Measurements from ENCODE around the gene NUDT14.

The NUDT14 gene

GRCh38 chr14:105185973-105186372 is 4.9 kb upstream of the NUDT14 start:
- TF ChIP-seq POLR2A (IDR thresholded peaks at IDR 0.05; ENCODE audit: extremely low read depth, insufficient read length) (no peak), CTCF (IDR thresholded peaks at IDR 0.05; ENCODE audit: low read depth, low read length) (no peak)
- no peak for DNase-seq (ENCODE audit: low read depth)
- no peak overlapping the region for H3K4me3 ChIP-seq (ENCODE audit: low read depth, low read length)

GRCh38 chr14:105185001-105185400 is 3.9 kb upstream of the NUDT14 start:
- H3K4me3 ChIP-seq (ENCODE audit: low read depth, low read length): no peak overlapping the region
- DNase-seq (ENCODE audit: low read depth): no peak
- TF ChIP-seq MYC (IDR thresholded peaks at IDR 0.05; ENCODE audit: low read depth, low read length): no peak
- no peak for TF ChIP-seq MAX (IDR thresholded peaks at IDR 0.05; ENCODE audit: low read depth, low read length)
- no peak for TF ChIP-seq POLR2A (IDR thresholded peaks at IDR 0.05; ENCODE audit: extremely low read depth, insufficient read length)
- no peak for TF ChIP-seq CTCF (IDR thresholded peaks at IDR 0.05; ENCODE audit: low read depth, low read length)

- DNase-seq (ENCODE audit: low read depth): no peak
- H3K4me3 ChIP-seq (ENCODE audit: low read depth, low read length): no peak overlapping the region
- TF ChIP-seq MAX (IDR thresholded peaks at IDR 0.05; ENCODE audit: low read depth, low read length) (no peak), POLR2A (IDR thresholded peaks at IDR 0.05; ENCODE audit: extremely low read depth, insufficient read length) (no peak), CTCF (IDR thresholded peaks at IDR 0.05; ENCODE audit: low read depth, low read length) (no peak), MYC (IDR thresholded peaks at IDR 0.05; ENCODE audit: low read depth, low read length) (no peak)
These were observed 3.3 kb upstream of the NUDT14 start for GRCh38 chr14:105184461-105184860.

GRCh38 chr14:105182296-105183020 is 1.3 kb upstream of the NUDT14 start:
- TF ChIP-seq CTCF (IDR thresholded peaks at IDR 0.05; ENCODE audit: low read depth, low read length) (no peak), MAX (IDR thresholded peaks at IDR 0.05; ENCODE audit: low read depth, low read length) (no peak)
- no peak for DNase-seq (ENCODE audit: low read depth)
- H3K4me3 ChIP-seq (ENCODE audit: low read depth, low read length): no peak overlapping the region

GRCh38 chr14:105181549-105182295 is 610 bp upstream of the NUDT14 start:
- no peak overlapping the region for H3K4me3 ChIP-seq (ENCODE audit: low read depth, low read length)
- no peak for DNase-seq (ENCODE audit: low read depth)
- TF ChIP-seq MYC (IDR thresholded peaks at IDR 0.05; ENCODE audit: low read depth, low read length) (no peak), POLR2A (IDR thresholded peaks at IDR 0.05; ENCODE audit: extremely low read depth, insufficient read length) (no peak), MAX (IDR thresholded peaks at IDR 0.05; ENCODE audit: low read depth, low read length) (no peak), CTCF (IDR thresholded peaks at IDR 0.05; ENCODE audit: low read depth, low read length) (no peak)

All from NB4 (cell line).